HG02884 (cell line): ENCODE results near the gene TMEM140.
"Not testable (repeated sequence)": the region's sequence is repeated elsewhere in the genome, so short reads cannot be mapped to it uniquely, and the experiment has no call there.

ENCODE experiments used
- ATAC-seq: cut with Tn5 transposase; IDR thresholded peaks from one replicate; pipeline ENCODE4 v1.9.1; 2021; ENCODE audit warnings: mild to moderate bottlenecking, moderate library complexity; ENCODE audit not compliant: unreplicated experiment

The TMEM140 gene

DNA sequence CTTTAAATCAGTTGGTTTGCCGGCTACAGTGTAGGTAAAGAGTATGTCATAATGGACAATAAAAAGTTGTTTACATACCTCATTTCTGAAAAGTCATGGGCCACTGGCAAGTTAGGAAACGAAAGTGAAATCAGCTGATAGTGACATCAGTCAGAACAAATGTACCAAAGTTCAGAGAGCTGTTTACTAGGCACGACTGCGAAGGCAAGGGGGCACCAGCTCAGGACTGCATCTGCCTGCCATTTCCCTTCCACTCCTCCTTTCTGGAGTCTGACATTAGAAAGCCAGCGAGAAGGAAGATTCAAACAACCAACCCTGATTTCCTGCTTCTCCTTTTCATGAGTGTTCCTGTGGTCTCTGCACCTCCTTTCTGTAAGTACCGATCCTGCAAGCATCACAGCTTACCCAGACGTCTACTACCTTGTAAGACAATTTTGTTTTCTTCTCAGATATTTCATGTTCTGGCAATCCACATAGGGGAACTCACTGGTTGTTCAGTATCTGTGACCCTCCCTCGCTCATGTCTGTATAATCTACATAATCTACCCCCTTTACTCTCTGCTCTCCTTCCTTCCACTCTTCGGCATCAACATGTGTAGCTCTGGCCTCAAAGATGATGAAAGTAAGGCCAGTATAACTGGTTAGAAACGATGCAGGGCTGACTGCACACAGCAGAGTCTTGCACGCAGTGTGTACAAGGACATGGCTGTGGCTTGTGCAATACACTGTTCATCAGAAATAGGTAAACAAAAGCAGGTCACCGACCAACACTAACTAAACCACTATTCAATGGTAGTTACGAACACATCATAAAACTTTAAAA, at the start of gene TMEM140:
Gene TMEM140 (plus strand): TSS at position 174 of the 823 bp plus-strand sequence. CDS start 16,370 bp downstream, outside the sequence.
- peak; percentile 71 for ATAC-seq

GRCh38 chr7:135098391-135098790, 49.5 kb upstream of the TMEM140 start:
- ATAC-seq = no peak

DNA sequence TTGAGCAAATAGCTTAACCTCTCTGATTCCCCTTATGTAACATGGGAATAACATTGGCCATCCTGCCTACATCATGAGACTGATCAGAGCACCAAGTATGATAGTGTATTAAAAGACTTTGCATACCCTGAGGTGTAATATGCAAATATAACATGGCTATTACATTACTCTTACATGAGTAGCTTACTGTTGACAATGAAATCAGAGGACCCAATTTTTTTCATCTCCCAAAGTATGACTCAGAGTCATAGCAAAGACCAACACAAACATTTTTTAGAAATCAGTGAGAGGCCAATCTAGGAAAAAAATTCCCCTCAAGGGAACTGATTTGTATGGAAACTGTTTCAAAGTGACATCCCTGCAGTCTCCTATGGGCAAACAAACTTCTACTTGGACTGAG, 47.0 kb upstream of the TMEM140 start:
- ATAC-seq = no peak

DNA sequence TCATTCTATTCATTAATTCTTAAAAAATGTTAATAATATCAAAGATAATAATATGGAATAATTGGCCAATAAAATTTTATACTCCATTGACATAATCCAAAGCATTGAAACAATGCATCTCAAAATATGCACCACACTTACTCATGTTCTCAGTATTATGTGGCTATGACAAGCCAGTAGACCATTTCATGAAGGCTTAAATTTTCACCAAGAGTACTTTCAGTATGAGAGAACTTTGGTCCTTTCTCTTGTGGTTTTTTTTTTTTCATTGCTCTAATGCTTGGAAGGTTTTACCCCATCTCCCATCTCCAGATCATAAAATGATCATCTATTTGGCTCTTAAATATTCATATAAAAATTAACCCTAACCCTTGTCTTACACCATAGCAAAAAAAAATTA, 45.5 kb upstream of the TMEM140 start:
- ATAC-seq = peak; percentile 97

GRCh38 chr7:135109562-135109961, 38.3 kb upstream of the TMEM140 start:
- ATAC-seq = no peak

DNA sequence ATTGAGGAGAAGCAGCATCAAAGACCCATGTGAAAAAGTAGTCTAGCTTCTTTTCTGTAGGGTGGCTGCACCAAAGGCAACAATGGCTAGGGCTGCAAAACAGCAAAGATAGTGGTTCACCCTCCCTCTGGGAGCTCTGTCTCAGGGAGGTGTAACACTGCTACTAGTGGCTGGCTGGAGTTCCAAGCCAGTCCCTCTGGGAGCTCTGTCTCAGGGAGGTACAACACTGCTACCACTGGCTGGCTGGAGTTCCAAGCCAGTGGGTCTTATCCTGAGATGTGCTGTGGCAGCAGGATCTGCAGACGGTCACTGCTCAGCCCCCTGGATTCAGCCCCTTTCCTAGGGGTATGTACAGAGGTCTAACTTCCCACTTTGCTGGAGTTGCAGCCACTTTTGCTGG, 37.9 kb upstream of the TMEM140 start:
- ATAC-seq = no peak

DNA sequence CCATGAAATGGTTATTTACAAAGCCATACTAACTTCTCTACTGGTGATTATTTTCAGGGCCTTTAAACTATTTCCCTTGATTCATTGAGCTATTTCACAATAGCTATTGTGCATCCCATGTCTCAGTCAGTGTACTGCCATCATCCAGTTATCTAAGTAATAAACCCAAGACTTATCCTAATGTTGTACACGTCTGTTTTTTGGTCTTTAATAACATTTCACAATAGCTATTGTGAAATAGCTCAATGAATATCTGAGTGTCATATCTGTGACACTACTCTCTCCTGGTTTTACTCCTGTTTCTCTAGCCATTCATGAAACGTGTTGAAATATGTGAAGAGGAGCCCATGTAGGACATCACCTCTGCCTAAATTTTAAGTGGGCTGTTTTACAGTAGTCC, 36.5 kb upstream of the TMEM140 start:
- no peak for ATAC-seq

- no peak for ATAC-seq
Observed at GRCh38 chr7:135114622-135115021, 33.2 kb upstream of the TMEM140 start.

DNA sequence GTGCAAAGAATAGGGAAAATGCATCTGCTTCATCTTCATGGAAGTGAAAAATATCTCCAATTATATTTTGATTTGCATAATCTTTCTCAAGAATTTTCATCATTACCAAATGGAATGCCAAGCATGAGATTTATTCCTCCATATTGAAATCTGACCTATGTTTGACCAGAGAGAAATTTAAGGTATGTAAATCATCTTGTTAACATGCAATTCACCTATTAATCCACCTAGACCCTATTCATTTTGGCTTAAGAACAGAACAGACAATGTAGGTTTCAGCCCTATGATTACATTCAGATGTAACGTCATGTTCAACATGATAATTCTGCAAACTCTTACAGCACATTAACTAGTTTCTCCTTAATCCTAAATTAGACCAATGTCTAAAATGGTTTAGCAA, 30.8 kb upstream of the TMEM140 start:
- no peak for ATAC-seq

DNA sequence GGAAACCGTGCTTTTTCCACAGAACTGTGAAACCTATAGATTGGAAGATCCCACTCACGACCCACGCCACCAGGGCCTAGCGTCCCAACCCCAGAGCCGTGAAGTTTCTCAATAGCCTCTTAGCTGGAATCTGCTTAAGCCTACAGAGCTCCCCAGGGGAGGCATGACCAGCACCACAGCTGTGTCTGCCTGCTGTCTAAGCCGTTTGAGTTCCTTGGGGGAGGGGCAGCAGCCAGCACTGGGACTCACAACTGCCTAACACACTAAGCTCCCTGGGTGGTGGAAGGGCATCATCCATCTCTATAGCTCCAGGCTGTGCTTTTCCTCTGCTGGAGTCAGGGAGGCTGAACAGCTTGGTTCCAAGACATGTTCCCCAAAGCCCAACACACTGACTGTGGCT, 26.0 kb upstream of the TMEM140 start:
- ATAC-seq = no peak

DNA sequence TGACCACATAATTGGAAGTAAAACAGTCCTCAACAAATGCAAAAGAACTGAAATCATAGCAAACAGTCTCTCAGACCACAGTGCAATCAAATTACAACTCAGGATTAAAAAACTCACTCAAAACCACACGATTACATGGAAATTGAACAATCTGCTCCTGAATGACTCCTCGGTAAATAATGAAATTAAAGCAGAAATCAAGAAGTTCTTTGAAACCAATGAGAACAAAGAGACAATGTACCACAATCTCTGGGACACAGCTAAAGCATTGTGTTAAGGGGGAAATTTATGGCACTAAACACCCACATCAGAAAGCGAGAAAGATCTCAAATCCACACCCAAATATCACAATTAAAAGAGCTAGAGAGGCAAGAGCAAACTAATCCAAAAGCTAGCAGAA, 23.2 kb upstream of the TMEM140 start:
- ATAC-seq = not testable (repeated sequence)

GRCh38 chr7:135128931-135129330, 18.9 kb upstream of the TMEM140 start:
- ATAC-seq = no peak

DNA sequence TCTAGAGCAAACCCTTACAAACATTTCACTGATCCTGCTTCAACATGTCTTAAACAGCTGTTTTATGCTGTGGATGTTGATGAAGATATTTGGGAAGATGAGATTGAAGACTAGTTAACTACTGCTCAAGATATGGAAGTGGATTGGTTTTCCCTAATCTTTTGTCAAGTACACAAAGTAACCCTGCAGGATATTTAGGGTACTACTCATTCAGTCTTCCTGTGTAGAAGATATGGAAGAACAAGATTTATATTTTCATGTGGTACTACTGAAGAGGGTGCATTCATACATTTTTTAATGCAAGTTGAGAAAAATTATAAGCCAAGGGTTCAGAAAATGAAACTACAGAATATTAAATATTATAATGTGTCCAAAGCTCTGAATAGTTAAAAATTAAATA, 18.3 kb upstream of the TMEM140 start:
- no peak for ATAC-seq

DNA sequence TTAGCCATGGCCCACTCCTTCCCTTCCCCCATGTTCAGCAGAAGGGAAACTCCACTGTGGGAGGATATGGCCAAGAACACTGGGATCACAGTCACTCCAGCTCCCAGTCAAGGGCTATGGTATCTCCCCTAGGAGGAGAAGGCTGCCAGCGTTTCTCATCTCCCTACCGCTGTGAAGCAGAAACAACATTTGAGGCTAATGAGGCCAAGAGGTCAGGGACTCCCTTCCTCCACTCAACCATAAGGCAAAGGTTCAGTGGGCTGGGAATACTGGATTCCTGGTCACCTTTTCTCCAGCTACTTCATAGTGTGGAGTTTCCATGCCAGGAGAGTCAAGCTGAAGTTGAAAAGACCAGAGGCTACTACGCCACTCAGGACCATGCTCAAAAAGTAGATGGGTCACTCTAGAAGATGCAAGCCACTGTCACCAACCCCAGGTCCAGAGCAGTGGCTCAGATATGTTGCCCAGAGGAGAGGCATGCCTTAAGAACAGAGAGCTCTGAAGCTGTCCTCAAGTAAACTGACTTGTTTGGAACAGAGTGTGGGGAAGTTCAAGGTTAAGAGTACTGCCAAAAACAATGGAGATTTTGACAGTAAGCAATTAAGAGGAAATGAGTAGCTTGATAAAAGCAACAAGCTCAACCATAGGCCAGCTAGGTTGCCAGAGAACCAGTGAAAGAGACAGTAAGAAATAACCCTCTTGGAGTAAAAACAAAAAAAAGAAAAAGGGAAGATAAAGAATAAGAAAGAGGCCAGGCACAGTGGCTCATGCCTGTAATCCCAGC, 3.8 kb upstream of the TMEM140 start:
- no peak for ATAC-seq

DNA sequence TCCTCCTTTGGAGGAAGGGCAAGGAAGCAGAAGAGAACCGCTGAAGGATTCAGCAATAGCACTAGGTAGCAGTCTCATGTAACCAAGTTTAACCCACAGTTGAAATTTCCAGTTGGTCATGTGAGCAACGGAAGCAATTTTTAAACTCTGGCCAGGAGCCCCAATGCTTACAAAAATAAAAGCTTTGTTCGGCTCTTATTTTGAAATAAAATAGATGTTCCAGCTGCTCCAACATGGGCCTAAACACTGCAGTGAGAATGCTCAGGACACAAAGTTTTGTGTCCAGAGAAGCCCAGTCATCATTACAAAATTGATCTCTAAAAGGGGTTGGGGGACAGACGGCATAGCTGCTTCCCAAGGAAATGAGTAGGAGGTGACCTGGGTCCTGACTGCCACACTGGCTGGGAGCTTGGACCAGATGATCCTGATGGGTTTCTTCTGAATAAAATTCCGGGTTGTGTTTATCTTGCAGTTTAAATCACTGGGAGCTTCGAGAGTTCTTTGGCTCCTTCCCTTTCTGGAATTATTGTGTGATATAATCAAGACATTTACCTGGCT, 452 bp upstream of the TMEM140 start:
- peak; percentile 5 for ATAC-seq

DNA sequence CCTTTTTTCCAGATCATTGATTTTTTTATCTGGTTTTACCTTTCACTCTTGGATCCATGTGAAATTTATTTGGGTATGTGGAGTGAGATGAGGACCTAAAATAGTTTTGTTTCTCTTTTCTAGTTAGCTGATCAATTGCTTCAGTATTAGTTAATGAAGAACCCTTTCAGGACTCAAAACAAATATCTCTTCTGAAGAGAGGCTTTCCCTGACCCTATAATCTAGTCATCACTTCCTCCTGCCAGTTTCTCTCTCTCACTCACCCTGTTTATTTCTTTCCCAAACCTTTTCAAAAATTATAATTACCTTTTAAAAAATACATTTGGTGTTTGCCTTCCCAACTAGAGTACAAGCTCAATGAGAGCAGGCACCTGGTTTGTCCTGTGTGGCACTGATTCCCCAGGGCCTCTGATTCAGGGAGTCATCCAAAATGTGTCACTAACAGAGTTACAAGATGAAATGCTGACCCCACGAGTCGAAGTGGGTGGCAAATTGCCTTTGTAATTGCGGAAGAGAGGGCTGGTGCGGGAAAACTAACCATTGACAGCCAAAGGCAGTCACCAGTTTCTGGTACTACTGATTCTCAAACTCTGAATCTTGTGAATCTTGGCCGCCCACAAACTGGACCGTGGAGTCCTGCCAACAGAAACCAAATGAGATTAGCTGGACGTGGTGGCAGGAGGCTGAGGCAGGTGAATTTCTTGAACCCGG, 2.4 kb downstream of the TMEM140 start:
- no peak for ATAC-seq

DNA sequence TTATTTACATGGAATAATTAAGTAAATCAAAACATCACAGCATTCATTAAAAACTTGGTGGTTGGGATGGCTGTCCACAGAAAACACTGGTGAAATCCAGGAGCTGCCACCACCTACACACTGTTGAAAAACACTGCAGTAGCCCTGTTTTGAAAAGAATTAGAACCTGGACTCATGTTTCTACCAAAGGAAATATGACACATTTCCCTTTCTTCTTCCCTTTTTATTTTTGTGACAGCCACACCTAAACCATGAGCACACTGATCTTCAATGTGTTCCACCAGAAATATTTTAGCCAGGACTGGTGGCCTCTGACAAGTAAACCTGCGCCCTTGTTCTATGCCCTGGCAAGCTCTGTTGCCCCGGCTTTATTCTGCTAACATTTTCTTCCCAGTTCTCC, 3.3 kb downstream of the TMEM140 start:
- no peak for ATAC-seq

- no peak for ATAC-seq
Observed at GRCh38 chr7:135151533-135151932, 3.7 kb downstream of the TMEM140 start.

GRCh38 chr7:135152442-135152841, 4.6 kb downstream of the TMEM140 start:
- no peak for ATAC-seq

GRCh38 chr7:135154734-135155133, 6.9 kb downstream of the TMEM140 start:
- no peak for ATAC-seq

- ATAC-seq = no peak
Observed at GRCh38 chr7:135156290-135156689, 8.4 kb downstream of the TMEM140 start.
